Caco-2 (cell line): ENCODE measurements around the gene TTF1. TPM values are rescaled to one million over a fixed set of nuclear protein-coding genes. Genes with fewer than 3 reads are reported as not detected.

Experiments used
- BruUV-seq: library from RNA; stranded (reverse); fragments of 400-500 nt; replicated peaks from 2 replicates; lab custom pipeline; 2021; lab: Mats Ljungman, UMichigan
- CTCF ChIA-PET: fragments of 300-600 bp; sonication (Branson Sonifier 250); formaldehyde crosslinking; loops from one replicate; lab custom pipeline; 2022; ENCODE audit warnings: antibody characterized with exemption; lab: Charles Lee
- POLR2A ChIA-PET: fragments of 300-600 bp; sonication (Branson Sonifier 250); formaldehyde crosslinking; loops from one replicate; lab custom pipeline; 2022; ENCODE audit warnings: antibody characterized with exemption; lab: Charles Lee
- DNase-seq, 2 experiments: peaks; one replicate each; pipeline versions ENCODE4 v3.0.0 to v3.0.0-alpha.2; 2020 to 2022
- H3K27me3 ChIP-seq: replicated peaks from 2 replicates; pipeline ENCODE4 v1.6.0; 2011; ENCODE audit warnings: low read length; ENCODE audit not compliant: control insufficient read depth, insufficient read depth
- H3K36me3 ChIP-seq: 2 replicates; pipeline ENCODE4 v1.5.1; 2011; ENCODE audit warnings: low read length; ENCODE audit not compliant: control insufficient read depth, insufficient read depth
- H3K4me1 ChIP-seq: fragments of 250-450 bp; sonication (Bioruptor Pico); 2 replicates; pipeline ENCODE4 v1.5.1; 2020; ENCODE audit warnings: mild to moderate bottlenecking
- H3K4me3 ChIP-seq: 2 replicates; pipeline ENCODE4 v1.5.1; 2011; ENCODE audit warnings: low read depth, mild to moderate bottlenecking, control low read depth, low read length
- H3K9me3 ChIP-seq: fragments of 250-450 bp; sonication (Bioruptor Pico); 2 replicates; pipeline ENCODE4 v1.5.1; 2020; ENCODE audit warnings: mild to moderate bottlenecking, moderate library complexity
- H3K27ac Mint-ChIP-seq: one replicate; pipeline ENCODE4 v1.8.0; 2022; ENCODE audit warnings: mixed read lengths; ENCODE audit not compliant: unreplicated experiment
- H3K27me3 Mint-ChIP-seq: one replicate; pipeline ENCODE4 v1.8.0; 2022; ENCODE audit warnings: mixed read lengths; ENCODE audit not compliant: insufficient read depth, unreplicated experiment
- H3K36me3 Mint-ChIP-seq: one replicate; pipeline ENCODE4 v1.8.0; 2022; ENCODE audit warnings: mild to moderate bottlenecking, mixed read lengths; ENCODE audit not compliant: insufficient read depth, unreplicated experiment
- H3K4me1 Mint-ChIP-seq: one replicate; pipeline ENCODE4 v1.8.0; 2022; ENCODE audit warnings: low read depth, mixed read lengths; ENCODE audit not compliant: unreplicated experiment
- H3K4me3 Mint-ChIP-seq: one replicate; pipeline ENCODE4 v1.8.0; 2022; ENCODE audit warnings: mild to moderate bottlenecking, moderate library complexity, mixed read lengths; ENCODE audit not compliant: unreplicated experiment
- H3K9me3 Mint-ChIP-seq: one replicate; pipeline ENCODE4 v1.8.0; 2022; ENCODE audit warnings: mixed read lengths; ENCODE audit not compliant: unreplicated experiment
- CTCF ChIP-seq, 2 experiments: fragments of 200-600 bp in 1 of 2; IDR thresholded peaks; 1 replicate in 1 of 2; 2 replicates in 1 of 2; pipeline versions ENCODE4 v1.5.1 to v1.8.0; 2011 to 2022; ENCODE audit warnings: antibody characterized with exemption in 1 of 2, control low read depth in 1 of 2, inconsistent platforms in 1 of 2, low read depth in 1 of 2, low read length in 1 of 2, mild to moderate bottlenecking in 1 of 2, moderate library complexity in 1 of 2; ENCODE audit not compliant: insufficient read depth in 1 of 2, severe bottlenecking in 1 of 2, unreplicated experiment in 1 of 2
- intact Hi-C: fragments of 100-400 bp; cut with micrococcal nuclease; formaldehyde crosslinking; loops from one replicate; pipeline ENCODE4 v1.10.0; 2022; ENCODE audit not compliant: unreplicated experiment
- total RNA-seq: library from RNA; stranded (reverse); gene quantifications from 2 replicates; pipeline ENCODE4 v1.2.3, GENCODE V29; 2022

The TTF1 gene
- total RNA-seq, 1 experiment from 2014 or later = 11.4 TPM

GRCh38 chr9:132447902-132448301 is 41.3 kb upstream of the TTF1 start:
- TF ChIP-seq CTCF (IDR thresholded peaks at IDR 0.05; ENCODE audit: insufficient read depth in 1 of 2, low read depth in 1 of 2, low read length in 1 of 2, severe bottlenecking in 1 of 2, unreplicated experiment in 1 of 2) = no peak
- H3K9me3 ChIP-seq = no peaks in the 10 kb centered on the region
- intact Hi-C loops = no loop called here
- CTCF ChIA-PET = interaction anchor here (0.6 kb wide), 1 partner anchor 8 kb away, joined by 4 read pairs; no protein-coding TSS in a partner anchor
- H3K36me3 ChIP-seq = no peaks in the 10 kb centered on the region
- Mint-ChIP-seq H3K36me3 (no peaks in the 10 kb centered on the region), H3K4me3 (no peak overlapping the region), H3K9me3 (no peaks in the 10 kb centered on the region), H3K27ac (no peak overlapping the region), H3K27me3 (peaks cover 9% of the 10 kb centered on the region), H3K4me1 (no peaks in the 10 kb centered on the region)
- POLR2A ChIA-PET = no interaction called here
- no peak for DNase-seq
- H3K4me1 ChIP-seq = no peaks in the 10 kb centered on the region
- no TSS peak for BruUV-seq
- H3K4me3 ChIP-seq = no peak overlapping the region
- H3K27me3 ChIP-seq = no peaks in the 10 kb centered on the region

GRCh38 chr9:132447346-132447745 is 40.7 kb upstream of the TTF1 start:
- Mint-ChIP-seq H3K9me3 (no peaks in the 10 kb centered on the region), H3K27ac (no peak overlapping the region), H3K27me3 (peaks cover 8% of the 10 kb centered on the region), H3K36me3 (no peaks in the 10 kb centered on the region), H3K4me1 (no peaks in the 10 kb centered on the region), H3K4me3 (no peak overlapping the region)
- TF ChIP-seq CTCF (IDR thresholded peaks at IDR 0.05; ENCODE audit: insufficient read depth in 1 of 2, low read depth in 1 of 2, low read length in 1 of 2, severe bottlenecking in 1 of 2, unreplicated experiment in 1 of 2) = peak; percentile 4 to 9
- no peaks in the 10 kb centered on the region for H3K4me1 ChIP-seq
- ChIA-PET CTCF (no interaction called here), POLR2A (no interaction called here)
- H3K9me3 ChIP-seq = no peaks in the 10 kb centered on the region
- no TSS peak for BruUV-seq
- no peak overlapping the region for H3K4me3 ChIP-seq
- DNase-seq = peak; percentile 24 to 40
- intact Hi-C loops = no loop called here
- no peaks in the 10 kb centered on the region for H3K27me3 ChIP-seq
- H3K36me3 ChIP-seq = no peaks in the 10 kb centered on the region

GRCh38 chr9:132446887-132447286 is 40.2 kb upstream of the TTF1 start:
- POLR2A ChIA-PET = no interaction called here
- BruUV-seq = no TSS peak
- no peak for DNase-seq
- H3K4me3 ChIP-seq = no peak overlapping the region
- H3K4me1 ChIP-seq = no peaks in the 10 kb centered on the region
- no peaks in the 10 kb centered on the region for H3K27me3 ChIP-seq
- intact Hi-C loops = no loop called here
- Mint-ChIP-seq H3K4me1 (no peaks in the 10 kb centered on the region), H3K27ac (no peak overlapping the region), H3K9me3 (no peaks in the 10 kb centered on the region), H3K4me3 (no peak overlapping the region), H3K27me3 (peaks cover 8% of the 10 kb centered on the region), H3K36me3 (no peaks in the 10 kb centered on the region)
- no peaks in the 10 kb centered on the region for H3K9me3 ChIP-seq
- CTCF ChIA-PET = no interaction called here
- TF ChIP-seq CTCF (IDR thresholded peaks at IDR 0.05; ENCODE audit: insufficient read depth in 1 of 2, low read depth in 1 of 2, low read length in 1 of 2, severe bottlenecking in 1 of 2, unreplicated experiment in 1 of 2) = no peak
- no peaks in the 10 kb centered on the region for H3K36me3 ChIP-seq
